A549 treated with CORT108297 at 1 μM for 4 hours (cell line): ENCODE data around the gene IL26. TPM values are rescaled to one million over a fixed set of nuclear protein-coding genes. Genes with fewer than 3 reads are reported as not detected.

ENCODE experiments used
- total RNA-seq: library from RNA; stranded (reverse); fragments of 200-300 nt; extraction: Qiagen RNA extraction; gene quantifications from 5 replicates; pipeline ENCODE4 v1.2.3, GENCODE V29; 2022

IL26 gene
- not detected in 5 replicates for total RNA-seq

DNA sequence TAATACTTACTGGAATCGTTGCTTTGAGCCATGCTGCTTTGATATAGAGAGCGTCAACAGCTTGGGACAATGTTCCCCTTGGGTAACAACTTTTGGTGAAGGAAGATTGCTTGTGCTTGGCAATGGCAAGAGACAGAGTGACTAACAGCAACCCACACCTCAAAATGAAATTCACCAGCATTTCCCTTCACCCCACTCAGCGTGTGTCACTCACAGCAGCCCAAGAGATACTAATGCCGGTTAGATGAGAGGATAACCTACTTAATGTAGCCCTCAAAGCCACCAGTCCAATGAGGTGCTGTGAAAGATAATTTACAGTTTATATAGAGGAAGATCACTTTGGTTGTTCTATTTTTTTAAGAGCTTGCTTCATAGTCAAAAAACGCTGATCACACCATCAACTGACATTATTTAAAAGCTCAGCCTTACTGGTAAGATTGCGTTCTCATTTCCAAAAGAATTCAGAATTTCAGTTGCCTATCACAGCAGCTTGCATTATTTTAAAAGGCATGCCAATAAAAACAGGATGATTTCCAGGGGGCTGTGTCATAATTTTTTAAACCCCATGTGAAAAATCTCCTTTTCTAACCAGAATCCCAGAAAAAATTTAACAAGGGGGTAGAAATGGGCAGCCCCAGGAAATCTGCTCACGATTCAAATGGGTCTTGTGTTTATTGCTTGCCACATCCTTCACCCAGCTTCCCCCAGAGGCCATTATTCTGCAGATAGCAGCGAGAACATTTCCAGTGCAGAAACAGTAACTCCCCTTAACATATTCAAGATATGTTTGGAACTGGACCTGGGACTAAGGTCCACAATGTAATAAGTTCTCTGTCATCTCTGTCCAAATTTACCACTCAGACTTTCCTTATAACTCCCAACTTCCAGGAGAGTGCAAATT lies at the start of gene IL26:
IL26 (minus strand) TSS at position 235 of the 901 bp plus-strand sequence; CDS start at position 181, 54 bp downstream.

DNA sequence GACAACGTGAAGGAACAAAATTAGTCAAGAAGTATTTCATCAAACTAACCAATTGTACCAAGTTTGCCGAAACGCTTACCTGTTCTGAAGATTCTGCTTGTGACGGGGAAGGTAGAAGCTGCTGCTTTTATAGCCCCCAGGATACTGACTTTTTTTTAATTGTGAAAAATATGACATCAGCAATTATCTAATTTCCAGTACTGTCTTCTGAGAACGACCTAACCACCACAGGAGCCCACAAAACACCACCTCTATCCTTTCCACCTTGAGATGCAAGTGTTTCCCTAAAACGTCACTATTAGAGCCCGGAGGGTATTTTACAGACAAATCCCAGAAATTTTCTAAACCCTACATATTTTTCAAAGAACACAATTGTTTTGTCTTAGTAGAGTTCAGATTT lies 27.9 kb upstream of the IL26 start, which contains the start of gene IL22:
IL22 (minus strand) TSS at position 101 of the 400 bp plus-strand sequence. CDS start 156 bp downstream, outside the sequence.

GRCh38 chr12:68159681-68160304 lies 65.8 kb downstream of the IL26 start, which contains the start of gene IFNG:
Gene IFNG (minus strand): TSS chr12:68159740. CDS start chr12:68159615, 125 bp downstream.

Other genes with a start within 250 kb of the IL26 start
- gene IFNG-AS1, start 236.4 kb downstream of the IL26 start, total RNA-seq, result not detected in 5 replicates
- not detected in 5 replicates for gene IFNG, start 66.1 kb downstream of the IL26 start, total RNA-seq
- gene IL22, start 27.8 kb upstream of the IL26 start, total RNA-seq, result not detected in 5 replicates
- gene MDM1, start 106.6 kb upstream of the IL26 start, total RNA-seq, result 6.4 to 8.9 TPM (median 7.5 TPM) in 5 replicates